ENCODE data around the gene ZCCHC12. TPM values are rescaled to one million over a fixed set of nuclear protein-coding genes. Genes with fewer than 3 reads are reported as not detected.

The ZCCHC12 gene
- total and polyA plus RNA-seq, 10 of the 15 experiments (the other 5 are each of a cell fraction or from before 2014, with no cell fraction given) = 0.04 TPM; not detected in 9

- in situ Hi-C loops (cut with MboI) = loop anchor here (10.0 kb wide), 1 partner anchor 168 kb away; no protein-coding TSS in a partner anchor
- Histone ChIP-seq H3K9ac (ENCODE audit: control insufficient read depth, insufficient read depth, low read length) (no peak overlapping the region), H3K79me2 (ENCODE audit: control insufficient read depth, insufficient read depth, low read length) (no peaks in the 10 kb centered on the region), H3K9me3 (replicated peaks; ENCODE audit: control insufficient read depth, insufficient read depth, low read length) (no peaks in the 10 kb centered on the region; the same call in 2 of the 3 replicates), H2AFZ (ENCODE audit: control insufficient read depth, low read depth, low read length) (no peak overlapping the region), H3K27ac (ENCODE audit: control insufficient read depth, insufficient read depth) (no peak overlapping the region), H3K4me1 (ENCODE audit: control insufficient read depth, insufficient read depth, low read length) (no peaks in the 10 kb centered on the region), H3K4me3 (no peak overlapping the region), H3K36me3 (ENCODE audit: control insufficient read depth in 2 of 2, insufficient read depth in 2 of 2, low read length in 1 of 2) (no peaks in the 10 kb centered on the region), H3K27me3 (replicated peaks in 1 of 2; ENCODE audit: control insufficient read depth in 2 of 2, insufficient read depth in 2 of 2, low read length in 1 of 2) (no peaks in the 10 kb centered on the region; a peak in 1 of 4 replicates), H3K4me2 (ENCODE audit: control insufficient read depth, insufficient read depth) (no peak overlapping the region), H4K20me1 (ENCODE audit: control insufficient read depth, insufficient read depth) (no peaks in the 10 kb centered on the region)
- WGBS (ENCODE audit: insufficient coverage, insufficient replicate concordance, low lambda C conversion rate, missing lambda C conversion rate) = 5% methylated on average over 1 of the region's 1 CpG
- FAIRE-seq (no peak), DNase-seq (ENCODE audit: low read depth, low spot score) (no peak), ATAC-seq (no peak)
- ChIA-PET SMC1A (ENCODE audit: uncharacterized antibody, unreplicated experiment) (interaction anchor here (0.7 to 1.6 kb wide), 7 partner anchors 8 to 180 kb away, joined by 3 to 8 read pairs (median 3); no protein-coding TSS in a partner anchor), CTCF (interaction anchor here (0.7 to 2.7 kb wide), 8 partner anchors 8 to 201 kb away, joined by 3 to 8 read pairs (median 3); no protein-coding TSS in a partner anchor), POLR2A (no interaction called here), RAD21 (ENCODE audit: unreplicated experiment) (interaction anchor here (0.7 to 1.3 kb wide), 2 partner anchors 39 to 42 kb away, joined by 3 read pairs; no protein-coding TSS in a partner anchor)
- intact Hi-C loops (cut with micrococcal nuclease; ENCODE audit: unreplicated experiment) = no loop called here
- BruUV-seq (replicated peaks) = no TSS peak
- no peak for TF ChIP-seq POLR2AphosphoS2 (IDR thresholded peaks at IDR 0.05; ENCODE audit: low read depth, low read length)
- TF ChIP-seq ATF2 (IDR thresholded peaks at IDR 0.05; ENCODE audit: low read length) = no peak
- TF ChIP-seq, protein P1, sequence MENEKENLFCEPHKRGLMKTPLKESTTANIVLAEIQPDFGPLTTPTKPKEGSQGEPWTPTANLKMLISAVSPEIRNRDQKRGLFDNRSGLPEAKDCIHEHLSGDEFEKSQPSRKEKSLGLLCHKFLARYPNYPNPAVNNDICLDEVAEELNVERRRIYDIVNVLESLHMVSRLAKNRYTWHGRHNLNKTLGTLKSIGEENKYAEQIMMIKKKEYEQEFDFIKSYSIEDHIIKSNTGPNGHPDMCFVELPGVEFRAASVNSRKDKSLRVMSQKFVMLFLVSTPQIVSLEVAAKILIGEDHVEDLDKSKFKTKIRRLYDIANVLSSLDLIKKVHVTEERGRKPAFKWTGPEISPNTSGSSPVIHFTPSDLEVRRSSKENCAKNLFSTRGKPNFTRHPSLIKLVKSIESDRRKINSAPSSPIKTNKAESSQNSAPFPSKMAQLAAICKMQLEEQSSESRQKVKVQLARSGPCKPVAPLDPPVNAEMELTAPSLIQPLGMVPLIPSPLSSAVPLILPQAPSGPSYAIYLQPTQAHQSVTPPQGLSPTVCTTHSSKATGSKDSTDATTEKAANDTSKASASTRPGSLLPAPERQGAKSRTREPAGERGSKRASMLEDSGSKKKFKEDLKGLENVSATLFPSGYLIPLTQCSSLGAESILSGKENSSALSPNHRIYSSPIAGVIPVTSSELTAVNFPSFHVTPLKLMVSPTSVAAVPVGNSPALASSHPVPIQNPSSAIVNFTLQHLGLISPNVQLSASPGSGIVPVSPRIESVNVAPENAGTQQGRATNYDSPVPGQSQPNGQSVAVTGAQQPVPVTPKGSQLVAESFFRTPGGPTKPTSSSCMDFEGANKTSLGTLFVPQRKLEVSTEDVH (IDR thresholded peaks at IDR 0.05; ENCODE audit: low read depth, partially characterized antibody) = no peak
- TF ChIP-seq ZNF622 (IDR thresholded peaks at IDR 0.05) = no peak
- no peak for TF ChIP-seq FOS (IDR thresholded peaks at IDR 0.05; ENCODE audit: borderline replicate concordance, extremely low read depth, insufficient read length)
- TF ChIP-seq NFYA (IDR thresholded peaks at IDR 0.05; ENCODE audit: borderline replicate concordance, low read depth, low read length) = no peak
- no peak for TF ChIP-seq REST (IDR thresholded peaks at IDR 0.05; ENCODE audit: low read depth, low read length)
- no peak for TF ChIP-seq SIN3A (IDR thresholded peaks at IDR 0.05; ENCODE audit: low read depth, low read length)
- no peak for TF ChIP-seq TAF1 (IDR thresholded peaks at IDR 0.05; ENCODE audit: borderline replicate concordance, low read depth, low read length)
- TF ChIP-seq KLF5 (IDR thresholded peaks at IDR 0.05; ENCODE audit: partially characterized antibody) = no peak
- no peak for TF ChIP-seq EZH2 (IDR thresholded peaks at IDR 0.05; ENCODE audit: borderline replicate concordance, control insufficient read depth, low read depth, low read length)
- TF ChIP-seq NR2C2 (IDR thresholded peaks at IDR 0.05; ENCODE audit: borderline replicate concordance, control insufficient read depth, insufficient read length, low read depth) = no peak
- no peak for TF ChIP-seq RFX5 (IDR thresholded peaks at IDR 0.05; ENCODE audit: low read depth, low read length)
- TF ChIP-seq SREBF1 (IDR thresholded peaks at IDR 0.05; ENCODE audit: low read length) = no peak
These were observed 20.8 kb upstream of the ZCCHC12 start for GRCh38 chrX:118802857-118803256.
